G401 (cell line): Measurements from ENCODE around the gene PTPRN2. TPM values are rescaled to one million over a fixed set of nuclear protein-coding genes. Genes with fewer than 3 reads are reported as not detected.

ENCODE experiments used
- DNase-seq: peaks from one replicate; pipeline ENCODE4 v3.0.0-alpha.2; 2015; ENCODE audit warnings: low spot score
- in situ Hi-C: cut with HindIII; loops from 2 replicates; pipeline ENCODE4 v1.10.0; 2016; ENCODE audit warnings: low sequenced_read_pairs, mixed read lengths
- total RNA-seq: library from RNA; depleted of rRNA; stranded (reverse); fragments of >200 nt; shearing (Covaris generic); gene quantifications from 2 replicates; pipeline ENCODE4 v1.2.3, GENCODE V29; 2014

Gene PTPRN2
- total RNA-seq, 1 experiment from 2014 or later: not detected

DNA sequence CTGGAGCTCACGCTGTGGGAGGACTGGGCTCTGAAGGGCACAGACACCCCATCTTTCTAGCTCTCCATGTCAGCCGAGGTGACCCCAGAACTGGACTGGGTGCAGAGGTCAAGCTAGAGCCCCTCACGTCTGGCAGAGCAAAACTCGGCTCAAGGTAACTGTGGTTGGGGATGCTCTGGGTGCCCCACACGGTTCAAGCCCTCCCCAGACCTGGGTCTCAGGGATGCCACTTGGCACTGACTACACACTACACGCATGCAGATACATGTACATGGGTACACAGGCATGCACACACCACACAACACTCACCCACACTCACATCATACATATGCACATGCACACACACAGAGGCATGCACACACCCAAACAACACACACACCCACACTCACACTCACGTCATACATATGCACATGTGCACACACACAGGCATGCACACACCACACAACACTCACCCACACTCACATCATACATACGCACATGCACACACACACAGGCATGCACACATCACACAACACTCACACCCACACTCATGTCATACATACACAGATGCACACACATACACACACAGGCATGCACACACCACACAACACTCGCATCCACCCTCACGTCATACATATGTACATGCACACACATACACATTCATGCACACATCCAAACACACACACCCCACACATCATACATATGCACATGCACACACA lies 1031.5 kb downstream of the PTPRN2 start:
- DNase-seq: no peak

GRCh38 chr7:157555313-157555712 lies 1032.3 kb downstream of the PTPRN2 start:
- in situ Hi-C loops: loop anchor here (10.0 kb wide), 1 partner anchor 221 kb away; the partner anchor contains the start of gene DNAJB6
- DNase-seq: no peak

More for the DNA sequence above, 1031.5 kb downstream of the PTPRN2 start:
- in situ Hi-C loops: loop anchor here (10.0 kb wide), 1 partner anchor 221 kb away; the partner anchor contains the start of gene DNAJB6

DNA sequence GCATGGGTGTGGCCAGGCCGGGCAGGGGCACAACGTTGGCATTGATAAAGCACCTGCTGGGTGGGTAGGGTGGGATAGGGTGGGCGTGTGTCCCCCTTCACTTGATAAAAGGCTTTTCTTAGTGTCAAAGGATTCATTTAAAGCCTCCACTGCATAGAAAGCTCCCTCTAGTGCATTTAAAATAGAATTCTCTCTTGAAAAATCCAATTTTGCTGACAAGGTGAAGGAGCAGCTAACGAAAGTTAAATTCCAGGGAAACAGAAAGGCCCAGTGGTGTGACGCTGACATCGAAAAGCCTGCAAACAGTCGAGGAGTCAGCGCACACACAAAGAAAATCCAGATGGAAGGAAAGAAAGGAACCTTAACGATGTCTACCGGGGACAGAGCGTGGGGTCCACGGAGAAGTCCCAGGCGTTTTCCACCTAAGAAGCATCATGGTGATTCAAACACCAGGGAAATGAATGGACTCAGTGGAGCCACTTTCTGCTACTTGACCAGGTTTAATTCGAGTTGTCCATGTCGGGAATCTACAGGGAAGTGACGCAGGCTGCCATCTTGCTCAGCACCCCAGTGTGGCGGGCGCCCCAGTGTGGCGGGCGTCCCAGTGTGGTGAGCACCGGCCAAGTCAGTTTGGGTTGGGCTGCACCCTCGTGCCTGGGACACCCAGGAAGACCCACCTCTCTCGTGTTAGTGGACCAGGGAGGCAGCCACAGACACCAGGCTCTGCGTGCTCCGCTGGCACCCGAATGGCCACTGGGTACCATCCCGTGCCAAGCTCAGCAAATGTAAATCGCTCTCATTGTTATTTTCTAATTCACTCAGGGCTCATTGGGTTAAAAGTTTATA lies 1033.0 kb downstream of the PTPRN2 start:
- no peak for DNase-seq
- in situ Hi-C loops: loop anchor here (10.0 kb wide), 1 partner anchor 220 kb away; the partner anchor contains the start of gene DNAJB6

- no peak for DNase-seq
- in situ Hi-C loops: loop anchor here (10.0 kb wide), 1 partner anchor 218 kb away; the partner anchor contains the start of gene DNAJB6
These were observed 1034.4 kb downstream of the PTPRN2 start for GRCh38 chr7:157553256-157553655.

DNA sequence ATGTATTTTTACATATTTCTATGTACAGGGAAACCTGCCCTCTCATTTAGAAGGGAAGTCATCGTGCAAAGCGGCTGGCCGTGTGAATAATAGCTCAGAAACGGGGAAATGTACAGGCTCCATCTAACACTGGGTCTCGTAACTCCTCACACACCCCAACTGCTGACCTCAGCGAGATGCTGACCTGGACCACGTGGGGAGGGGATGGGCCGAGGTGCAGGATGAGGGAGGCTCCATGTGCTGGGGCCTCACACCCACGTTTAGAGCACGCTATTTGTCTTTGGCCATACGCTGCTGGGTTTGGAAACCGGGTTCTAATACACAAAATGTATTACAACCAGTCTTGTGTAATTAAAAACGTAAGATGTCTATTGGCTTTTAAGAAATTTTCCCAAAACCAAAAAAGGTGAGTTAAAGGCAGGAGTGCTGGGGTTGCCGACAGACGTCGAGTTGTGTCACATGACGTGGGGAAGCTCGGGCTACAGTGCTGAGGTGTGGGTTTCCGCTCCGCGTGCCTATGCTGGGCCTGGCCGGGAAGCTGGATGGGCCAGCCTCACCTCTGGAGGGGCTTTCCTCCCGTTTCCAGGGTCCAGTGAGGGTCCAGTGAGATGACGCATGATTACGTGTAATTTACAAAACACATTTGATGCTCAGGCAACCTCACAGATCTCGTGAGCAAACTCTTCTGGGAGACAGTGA lies 1035.2 kb downstream of the PTPRN2 start:
- DNase-seq: no peak
- in situ Hi-C loops: loop anchor here (10.0 kb wide), 1 partner anchor 218 kb away; the partner anchor contains the start of gene DNAJB6

DNA sequence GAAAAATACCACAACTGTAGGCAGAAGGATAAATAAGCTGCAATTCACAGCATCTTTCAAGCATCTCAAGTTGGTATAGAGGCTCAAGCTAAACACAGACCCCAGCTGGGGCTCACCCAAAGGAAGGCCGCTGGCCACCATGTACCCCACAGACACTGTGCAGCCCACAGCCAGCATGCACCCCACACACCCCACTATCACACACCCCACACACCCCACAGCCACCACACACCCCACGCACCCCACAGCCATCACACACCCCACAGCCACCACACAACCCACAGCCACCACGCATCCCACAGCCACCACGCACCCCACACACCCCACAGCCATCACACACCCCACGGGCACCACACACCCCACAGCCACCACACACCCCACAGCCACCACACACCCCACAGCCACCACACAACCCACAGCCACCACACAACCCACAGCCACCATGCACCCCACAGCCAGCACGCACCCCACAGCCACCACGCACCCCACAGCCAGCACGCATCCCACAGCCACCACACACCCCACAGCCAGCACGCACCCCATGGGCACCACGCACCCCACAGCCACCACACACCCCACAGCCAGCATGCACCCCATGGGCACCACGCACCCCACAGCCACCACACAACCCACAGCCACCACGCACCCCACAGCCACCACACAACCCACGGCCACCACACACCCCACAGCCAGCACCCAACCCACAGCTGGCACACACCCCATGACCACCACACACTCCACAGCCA lies 1036.1 kb downstream of the PTPRN2 start:
- DNase-seq: no peak
- in situ Hi-C loops: loop anchor here (10.0 kb wide), 1 partner anchor 217 kb away; the partner anchor contains the start of gene DNAJB6

- in situ Hi-C loops: loop anchor here (10.0 kb wide), 1 partner anchor 216 kb away; the partner anchor contains the start of gene DNAJB6
- no peak for DNase-seq
These were observed 1037.0 kb downstream of the PTPRN2 start for GRCh38 chr7:157550300-157551275.

DNA sequence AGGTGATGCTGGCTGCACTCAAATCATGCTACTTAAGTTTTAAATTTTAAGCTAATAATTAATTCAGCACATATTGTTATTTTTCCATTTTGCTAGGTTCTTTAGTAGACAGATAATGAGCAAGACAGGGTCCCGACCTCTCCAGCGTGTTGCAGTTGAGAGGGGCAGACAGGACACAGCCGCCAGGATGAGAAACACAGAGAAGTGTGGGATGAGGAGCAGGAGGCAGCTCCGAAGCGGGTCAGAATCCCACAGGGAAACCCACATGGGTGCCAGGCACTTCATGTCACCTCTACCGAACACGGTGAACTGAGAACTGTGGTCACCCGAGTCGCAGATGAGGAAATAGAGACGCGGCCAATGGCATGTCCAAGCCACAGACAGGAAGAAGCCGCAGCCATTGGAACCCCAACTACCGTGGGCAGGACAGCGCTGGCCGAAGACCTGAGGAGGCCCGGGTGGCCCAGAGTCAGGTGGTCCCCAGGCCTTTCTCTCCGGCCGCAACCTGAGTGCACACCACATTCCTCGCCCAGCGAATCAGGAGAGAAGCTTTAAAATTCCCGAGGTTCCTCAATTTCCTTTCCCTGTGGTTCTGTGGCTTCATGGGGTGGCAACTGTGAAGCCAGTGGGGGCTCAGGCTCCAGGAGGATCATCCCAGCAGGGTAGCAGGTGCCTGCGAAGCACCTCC lies 1037.9 kb downstream of the PTPRN2 start:
- in situ Hi-C loops: loop anchor here (10.0 kb wide), 1 partner anchor 215 kb away; the partner anchor contains the start of gene DNAJB6
- DNase-seq: no peak

- no peak for DNase-seq
- in situ Hi-C loops: no loop called here
These were observed 1038.8 kb downstream of the PTPRN2 start for GRCh38 chr7:157548691-157549303.

DNA sequence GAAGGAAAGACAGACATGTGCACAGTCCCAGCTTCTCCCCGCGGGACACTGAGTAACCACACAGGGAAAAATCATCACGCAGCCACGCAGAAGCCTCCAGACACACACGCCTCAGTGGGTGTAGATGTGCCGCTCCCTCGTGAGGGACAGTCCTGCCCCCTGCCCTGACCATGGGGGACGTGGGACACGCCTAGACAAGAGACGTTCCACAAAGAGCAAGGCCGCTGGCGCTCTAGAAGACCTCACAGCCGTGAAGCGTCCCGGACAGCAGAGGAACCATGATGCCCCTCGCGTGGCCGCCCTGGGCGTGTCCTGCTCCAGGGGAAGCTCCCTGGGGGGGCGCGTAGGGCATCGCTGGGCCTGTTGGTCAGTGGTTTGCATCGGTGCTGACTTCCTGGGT lies 1040.0 kb downstream of the PTPRN2 start:
- no peak for DNase-seq
- in situ Hi-C loops: no loop called here

GRCh38 chr7:157547102-157547501 lies 1040.5 kb downstream of the PTPRN2 start:
- in situ Hi-C loops: no loop called here
- no peak for DNase-seq

GRCh38 chr7:157545681-157546060 lies 1042.0 kb downstream of the PTPRN2 start:
- in situ Hi-C loops: no loop called here
- DNase-seq: no peak

DNA sequence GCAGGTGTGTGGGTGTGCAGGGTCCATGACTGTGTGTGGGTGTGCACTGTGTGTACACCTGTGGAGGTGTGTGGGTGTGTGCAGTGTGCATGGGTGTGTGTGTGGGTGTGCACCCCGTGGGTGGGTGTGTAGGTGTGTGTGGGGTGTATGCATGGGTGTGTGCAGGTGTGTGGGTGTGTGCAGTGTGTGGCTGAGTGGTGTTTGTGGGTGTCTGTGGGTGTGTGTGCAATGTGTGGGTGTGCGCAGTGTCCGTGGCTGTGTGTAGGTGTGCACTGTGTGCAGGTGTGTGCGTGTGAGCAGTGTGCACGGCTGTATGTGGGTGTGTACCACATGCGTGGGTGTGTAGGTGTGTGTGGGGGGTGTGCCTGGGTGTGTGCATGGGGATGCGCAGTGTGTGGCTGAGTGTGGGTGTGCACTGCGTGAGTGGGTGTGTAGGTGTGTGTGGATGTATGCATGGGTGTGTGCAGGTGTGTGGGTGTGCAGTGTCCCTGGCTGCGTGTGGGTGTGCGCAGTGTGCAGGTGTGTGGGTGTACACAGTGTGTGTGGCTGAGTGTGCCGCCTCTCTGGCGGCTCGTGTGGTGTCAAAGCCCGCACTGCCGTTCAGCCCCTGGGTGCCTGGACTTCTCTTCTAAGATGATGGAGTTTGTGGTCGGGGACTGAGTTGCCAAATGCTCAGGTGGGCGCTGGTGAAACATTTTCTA lies 1042.5 kb downstream of the PTPRN2 start:
- in situ Hi-C loops: no loop called here

DNA sequence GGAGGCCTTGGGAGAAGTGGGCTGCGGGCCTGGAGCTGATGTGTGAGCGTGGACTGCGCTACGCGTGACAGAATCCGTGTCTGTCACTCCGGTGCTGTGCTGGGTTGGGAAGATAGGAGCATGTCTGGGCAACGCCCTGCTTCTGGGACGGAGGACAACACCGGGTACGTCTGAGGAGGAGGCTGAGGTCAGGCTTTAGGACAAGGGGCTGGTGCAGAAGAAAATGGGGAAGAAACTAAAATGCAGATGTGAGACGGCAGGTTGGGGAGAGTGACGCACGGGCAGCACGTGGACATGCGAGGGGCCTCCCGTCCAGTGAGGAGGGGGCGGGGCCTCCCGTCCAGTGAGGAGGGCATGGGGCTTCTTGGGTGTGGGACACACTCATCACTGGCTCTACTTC lies 1043.4 kb downstream of the PTPRN2 start:
- in situ Hi-C loops: no loop called here
- DNase-seq: no peak

More for the DNA sequence above, 1042.5 kb downstream of the PTPRN2 start:
- no peak for DNase-seq

DNA sequence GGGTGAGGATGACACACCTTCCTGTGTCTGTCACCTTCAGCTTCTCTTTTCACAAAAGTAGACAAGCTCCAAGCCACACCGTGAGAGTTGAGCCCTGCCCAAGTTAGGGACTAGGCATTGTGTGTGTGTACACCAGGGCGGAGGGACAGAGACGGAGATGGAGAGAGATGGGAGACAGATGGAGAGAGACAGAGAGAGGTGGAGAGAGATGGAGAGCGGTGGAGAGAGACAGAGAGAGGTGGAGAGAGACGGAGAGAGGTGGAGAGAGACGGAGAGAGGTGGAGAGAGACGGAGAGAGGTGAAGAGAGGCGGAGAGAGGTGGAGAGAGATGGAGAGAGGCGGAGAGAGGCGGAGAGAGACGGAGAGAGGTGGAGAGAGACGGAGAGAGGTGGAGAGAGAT lies 1043.8 kb downstream of the PTPRN2 start:
- in situ Hi-C loops: no loop called here
- DNase-seq: no peak

DNA sequence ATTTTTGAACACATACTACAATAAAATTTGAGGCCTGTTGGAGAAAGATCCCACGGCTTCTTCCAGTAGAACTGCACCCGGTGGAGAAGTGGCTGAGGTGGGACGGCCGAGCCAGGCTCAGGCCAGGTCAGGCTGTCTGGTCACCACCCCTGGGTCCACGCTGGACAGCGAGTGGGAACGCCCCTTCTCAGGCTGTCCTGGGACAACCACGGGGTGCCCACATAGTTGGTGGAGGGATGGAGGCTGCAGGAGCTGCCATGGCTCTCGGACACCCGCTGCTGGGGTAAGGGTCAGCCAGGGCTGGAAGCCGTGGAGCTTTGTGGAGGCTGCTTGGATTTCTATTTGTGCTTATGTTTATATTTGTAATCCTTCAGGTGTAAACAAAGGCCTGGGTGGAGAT lies 1044.3 kb downstream of the PTPRN2 start:
- in situ Hi-C loops: no loop called here
- no peak for DNase-seq
